Activated naive CD4-positive, alpha-beta T cell treated with anti-CD3 and anti-CD28 coated beads, Interleukin-2, amount 10 ng/mL, durations not matched to agents 7 days and 5 days (primary cell): ENCODE results near the gene DSG4.
"Not testable (repeated sequence)": the region's sequence is repeated elsewhere in the genome, so short reads cannot be mapped to it uniquely, and the experiment has no call there.

Experiments
- CTCF ChIA-PET: fragments of 350-600 bp; sonication (Branson Sonifier 250); formaldehyde crosslinking; loops from one replicate; lab custom pipeline; 2021; ENCODE audit warnings: antibody characterized with exemption; lab: Charles Lee
- DNase-seq: peaks from one replicate; pipeline ENCODE4 v3.0.0-alpha.2; 2020
- H3K27ac Mint-ChIP-seq: one replicate; pipeline ENCODE4 v1.8.0; 2021; ENCODE audit warnings: mild to moderate bottlenecking, moderate library complexity, mixed read lengths
- H3K27me3 Mint-ChIP-seq: one replicate; pipeline ENCODE4 v1.8.0; 2021; ENCODE audit warnings: mild to moderate bottlenecking, mixed read lengths
- H3K36me3 Mint-ChIP-seq: one replicate; pipeline ENCODE4 v1.8.0; 2021; ENCODE audit warnings: mixed read lengths
- H3K4me1 Mint-ChIP-seq: one replicate; pipeline ENCODE4 v1.8.0; 2021; ENCODE audit warnings: mixed read lengths
- H3K4me3 Mint-ChIP-seq: one replicate; pipeline ENCODE4 v1.8.0; 2021; ENCODE audit warnings: mild to moderate bottlenecking, moderate library complexity, mixed read lengths
- H3K9me3 Mint-ChIP-seq: one replicate; pipeline ENCODE4 v1.8.0; 2021; ENCODE audit warnings: mixed read lengths

Gene DSG4

GRCh38 chr18:31376477-31376876 is at the start of gene DSG4:
DSG4 (plus strand) TSS chr18:31376777; CDS start chr18:31376912, 135 bp downstream.
- H3K9me3 Mint-ChIP-seq, result no peaks in the 10 kb centered on the region
- H3K36me3 Mint-ChIP-seq, result no peaks in the 10 kb centered on the region
- no peak for DNase-seq
- CTCF ChIA-PET, result no interaction called here
- H3K27me3 Mint-ChIP-seq, result no peaks in the 10 kb centered on the region
- no peaks in the 10 kb centered on the region for H3K4me1 Mint-ChIP-seq
- no peak within 1 kb of the TSS for H3K4me3 Mint-ChIP-seq
- H3K27ac Mint-ChIP-seq, result no peak within 1 kb of the TSS

- Mint-ChIP-seq H3K27me3 (no peaks in the 10 kb centered on the region), H3K9me3 (no peaks in the 10 kb centered on the region), H3K36me3 (no peaks in the 10 kb centered on the region), H3K4me3 (no peak overlapping the region), H3K4me1 (no peaks in the 10 kb centered on the region), H3K27ac (no peak overlapping the region)
- CTCF ChIA-PET, result no interaction called here
- no peak for DNase-seq
Measured at GRCh38 chr18:31329787-31330438, 46.7 kb upstream of the DSG4 start.

GRCh38 chr18:31343454-31343853 is 33.1 kb upstream of the DSG4 start:
- Mint-ChIP-seq H3K9me3 (no peaks in the 10 kb centered on the region), H3K27ac (no peak overlapping the region), H3K27me3 (no peaks in the 10 kb centered on the region), H3K4me3 (no peak overlapping the region), H3K4me1 (no peaks in the 10 kb centered on the region), H3K36me3 (no peaks in the 10 kb centered on the region)
- DNase-seq, result no peak
- CTCF ChIA-PET, result no interaction called here

GRCh38 chr18:31353336-31353735 is 23.2 kb upstream of the DSG4 start:
- H3K4me1 Mint-ChIP-seq, DNase-seq, CTCF ChIA-PET, H3K9me3 Mint-ChIP-seq, H3K27ac Mint-ChIP-seq, H3K36me3 Mint-ChIP-seq, H3K27me3 Mint-ChIP-seq, H3K4me3 Mint-ChIP-seq: not testable (repeated sequence)

- Mint-ChIP-seq H3K27me3 (no peaks in the 10 kb centered on the region), H3K36me3 (no peaks in the 10 kb centered on the region), H3K27ac (no peak overlapping the region), H3K4me1 (no peaks in the 10 kb centered on the region), H3K9me3 (peaks cover 9% of the 10 kb centered on the region), H3K4me3 (no peak overlapping the region)
- CTCF ChIA-PET, result no interaction called here
- no peak for DNase-seq
Measured at GRCh38 chr18:31354990-31355389, 21.6 kb upstream of the DSG4 start.

GRCh38 chr18:31356025-31356424 is 20.6 kb upstream of the DSG4 start:
- CTCF ChIA-PET, result no interaction called here
- DNase-seq, result no peak
- Mint-ChIP-seq H3K4me3 (no peak overlapping the region), H3K27me3 (no peaks in the 10 kb centered on the region), H3K36me3 (no peaks in the 10 kb centered on the region), H3K4me1 (no peaks in the 10 kb centered on the region), H3K9me3 (peaks cover 9% of the 10 kb centered on the region), H3K27ac (no peak overlapping the region)

- H3K4me3 Mint-ChIP-seq, result no peak overlapping the region
- CTCF ChIA-PET, result interaction anchor here (0.6 kb wide), 1 partner anchor 1836 kb away, joined by 3 read pairs; no protein-coding TSS in a partner anchor
- H3K4me1 Mint-ChIP-seq, result no peaks in the 10 kb centered on the region
- H3K27me3 Mint-ChIP-seq, result no peaks in the 10 kb centered on the region
- DNase-seq, result no peak
- H3K36me3 Mint-ChIP-seq, result no peaks in the 10 kb centered on the region
- no peak overlapping the region for H3K27ac Mint-ChIP-seq
- peaks cover 2% of the 10 kb centered on the region for H3K9me3 Mint-ChIP-seq
Measured at GRCh38 chr18:31364190-31364589, 12.4 kb upstream of the DSG4 start.

- CTCF ChIA-PET, result no interaction called here
- Mint-ChIP-seq H3K4me1 (no peaks in the 10 kb centered on the region), H3K27ac (no peak overlapping the region), H3K27me3 (no peaks in the 10 kb centered on the region), H3K4me3 (no peak overlapping the region), H3K9me3 (no peaks in the 10 kb centered on the region), H3K36me3 (no peaks in the 10 kb centered on the region)
- no peak for DNase-seq
Measured at GRCh38 chr18:31369478-31369877, 7.1 kb upstream of the DSG4 start.

GRCh38 chr18:31371989-31372388 is 4.6 kb upstream of the DSG4 start:
- no peaks in the 10 kb centered on the region for H3K9me3 Mint-ChIP-seq
- no peak for DNase-seq
- H3K36me3 Mint-ChIP-seq, result no peaks in the 10 kb centered on the region
- CTCF ChIA-PET, result no interaction called here
- no peak overlapping the region for H3K4me3 Mint-ChIP-seq
- no peak overlapping the region for H3K27ac Mint-ChIP-seq
- no peaks in the 10 kb centered on the region for H3K27me3 Mint-ChIP-seq
- H3K4me1 Mint-ChIP-seq, result no peaks in the 10 kb centered on the region

GRCh38 chr18:31373641-31374040 is 2.9 kb upstream of the DSG4 start:
- Mint-ChIP-seq H3K9me3 (no peaks in the 10 kb centered on the region), H3K36me3 (no peaks in the 10 kb centered on the region), H3K27ac (no peak overlapping the region), H3K27me3 (no peaks in the 10 kb centered on the region), H3K4me3 (no peak overlapping the region), H3K4me1 (no peaks in the 10 kb centered on the region)
- no peak for DNase-seq
- CTCF ChIA-PET, result no interaction called here

GRCh38 chr18:31380912-31381311 is 4.3 kb downstream of the DSG4 start:
- H3K27me3 Mint-ChIP-seq, result no peaks in the 10 kb centered on the region
- H3K4me1 Mint-ChIP-seq, result no peaks in the 10 kb centered on the region
- DNase-seq, result no peak
- no peaks in the 10 kb centered on the region for H3K36me3 Mint-ChIP-seq
- H3K27ac Mint-ChIP-seq, result no peak overlapping the region
- H3K9me3 Mint-ChIP-seq, result peaks cover 2% of the 10 kb centered on the region
- no peak overlapping the region for H3K4me3 Mint-ChIP-seq
- CTCF ChIA-PET, result no interaction called here

GRCh38 chr18:31382107-31382506 is 5.5 kb downstream of the DSG4 start:
- Mint-ChIP-seq H3K9me3 (peaks cover 2% of the 10 kb centered on the region), H3K27me3 (no peaks in the 10 kb centered on the region), H3K36me3 (no peaks in the 10 kb centered on the region), H3K4me1 (no peaks in the 10 kb centered on the region), H3K4me3 (no peak overlapping the region), H3K27ac (no peak overlapping the region)
- DNase-seq, result no peak
- CTCF ChIA-PET, result no interaction called here

- Mint-ChIP-seq H3K4me3 (no peak overlapping the region), H3K27ac (no peak overlapping the region), H3K4me1 (no peaks in the 10 kb centered on the region), H3K9me3 (peaks cover 2% of the 10 kb centered on the region), H3K27me3 (no peaks in the 10 kb centered on the region), H3K36me3 (no peaks in the 10 kb centered on the region)
- CTCF ChIA-PET, result no interaction called here
- DNase-seq, result no peak
Measured at GRCh38 chr18:31386741-31387140, 10.2 kb downstream of the DSG4 start.

GRCh38 chr18:31393286-31393685 is 16.7 kb downstream of the DSG4 start:
- Mint-ChIP-seq H3K27me3 (no peaks in the 10 kb centered on the region), H3K4me3 (no peak overlapping the region), H3K36me3 (no peaks in the 10 kb centered on the region), H3K9me3 (no peaks in the 10 kb centered on the region), H3K27ac (no peak overlapping the region), H3K4me1 (no peaks in the 10 kb centered on the region)
- CTCF ChIA-PET, result no interaction called here
- DNase-seq, result no peak

- H3K27ac Mint-ChIP-seq, result no peak overlapping the region
- no peaks in the 10 kb centered on the region for H3K9me3 Mint-ChIP-seq
- CTCF ChIA-PET, result no interaction called here
- H3K4me1 Mint-ChIP-seq, result no peaks in the 10 kb centered on the region
- no peak for DNase-seq
- H3K27me3 Mint-ChIP-seq, result no peaks in the 10 kb centered on the region
- no peak overlapping the region for H3K4me3 Mint-ChIP-seq
- H3K36me3 Mint-ChIP-seq, result no peaks in the 10 kb centered on the region
Measured at GRCh38 chr18:31396796-31397612, 20.4 kb downstream of the DSG4 start.
